Medulla oblongata (tissue), 1 donor: ENCODE results near the gene STIM2.

Experiments used
- DNase-seq: peaks from one replicate; pipeline ENCODE4 v3.0.0-alpha.2; 2015; ENCODE audit errors: extremely low spot score

Gene STIM2

GRCh38 chr4:27040356-27040755, 179.7 kb downstream of the STIM2 start:
- DNase-seq = no peak

GRCh38 chr4:27042411-27042810, 181.8 kb downstream of the STIM2 start:
- no peak for DNase-seq

- DNase-seq = no peak
Measured at GRCh38 chr4:27043200-27043599, 182.6 kb downstream of the STIM2 start.

- no peak for DNase-seq
Measured at GRCh38 chr4:27046851-27047250, 186.2 kb downstream of the STIM2 start.

GRCh38 chr4:27048429-27049238, 188.0 kb downstream of the STIM2 start:
- DNase-seq = peak; percentile 29

- DNase-seq = no peak
Measured at GRCh38 chr4:27049239-27049829, 188.7 kb downstream of the STIM2 start.

GRCh38 chr4:27050731-27051130, 190.1 kb downstream of the STIM2 start:
- no peak for DNase-seq

- DNase-seq = peak; percentile 12
Measured at GRCh38 chr4:27055221-27055760, 194.7 kb downstream of the STIM2 start.

GRCh38 chr4:27056281-27056680, 195.6 kb downstream of the STIM2 start:
- no peak for DNase-seq

GRCh38 chr4:27057053-27057452, 196.4 kb downstream of the STIM2 start:
- no peak for DNase-seq

- no peak for DNase-seq
Measured at GRCh38 chr4:27057662-27058061, 197.0 kb downstream of the STIM2 start.

- DNase-seq = no peak
Measured at GRCh38 chr4:27058819-27059406, 198.3 kb downstream of the STIM2 start.

GRCh38 chr4:27059446-27059845, 198.8 kb downstream of the STIM2 start:
- no peak for DNase-seq

GRCh38 chr4:27062256-27062655, 201.6 kb downstream of the STIM2 start:
- no peak for DNase-seq

- peak; percentile 43 for DNase-seq
Measured at GRCh38 chr4:27066591-27066990, 205.9 kb downstream of the STIM2 start.

GRCh38 chr4:27068151-27068867, 207.7 kb downstream of the STIM2 start:
- DNase-seq = no peak
